Measurements from ENCODE around the gene ATP6V0B. TPM values are rescaled to one million over a fixed set of nuclear protein-coding genes. Genes with fewer than 3 reads are reported as not detected.

Gene ATP6V0B
- total and polyA plus RNA-seq, 9 of the 15 experiments (the other 6 are each of a cell fraction or from before 2014, with no cell fraction given), result 137 to 328 (median 220) TPM

- no peak for TF ChIP-seq ZNF639 (CRISPR knock-in tag; conservative IDR thresholded peaks at IDR 0.05 in 1 of 2, IDR thresholded peaks at IDR 0.05 in 1 of 2)
These were observed 35.7 kb upstream of the ATP6V0B start (continued) for GRCh38 chr1:43938892-43939587.

- Histone ChIP-seq H3K36me3 (ENCODE audit: control insufficient read depth, insufficient read depth, low read length) (peaks cover 6% of the 10 kb centered on the region; the same call in 2 of the 3 replicates), H3K4me3 (no peak overlapping the region), H3K9me3 (replicated peaks; ENCODE audit: control insufficient read depth, insufficient read depth, low read depth, low read length) (no peaks in the 10 kb centered on the region), H3K4me2 (ENCODE audit: insufficient read depth, low read length) (no peak overlapping the region), H3K4me1 (replicated peaks in 1 of 2; ENCODE audit: control insufficient read depth in 2 of 2, insufficient read depth in 2 of 2, low read length in 2 of 2) (peaks cover 6 to 17% of the 10 kb centered on the region in 2 experiments; a peak in 4 of 5 replicates), H3K9me1 (ENCODE audit: control insufficient read depth, insufficient read depth, low read length) (peaks cover 4% of the 10 kb centered on the region), H3K27me3 (ENCODE audit: control insufficient read depth in 2 of 2, insufficient read depth in 2 of 2, low read length in 2 of 2) (no peaks in the 10 kb centered on the region), H4K20me1 (replicated peaks; ENCODE audit: control insufficient read depth, insufficient read depth, low read length) (no peaks in the 10 kb centered on the region), H3K27ac (ENCODE audit: extremely low read depth, low read depth, low read length) (no peak overlapping the region; the same call in 2 of the 3 replicates), H3K79me2 (ENCODE audit: control insufficient read depth, insufficient read depth, low read length) (peaks cover 21% of the 10 kb centered on the region), H3K9ac (ENCODE audit: insufficient read depth in 1 of 2, low read depth in 2 of 2, low read length in 2 of 2) (peak overlapping the region in 1 of 2 experiments; percentile 8; a peak in 1 of 4 replicates), H2AFZ (ENCODE audit: low read depth, low read length) (no peak overlapping the region)
- CTCF ChIA-PET (ENCODE audit: low intra/inter-chr PET ratio), result no interaction called here
- FAIRE-seq, result no peak
- WGBS (ENCODE audit: insufficient coverage, low coverage, missing lambda C conversion rate), result 88% methylated on average over 3 of the region's 3 CpGs
- no peak for DNase-seq (ENCODE audit: extremely low read depth in 1 of 4, low spot score in 3 of 4)
- no peak for ATAC-seq
- intact Hi-C loops (cut with micrococcal nuclease) (no loop called here), in situ Hi-C loops (cut with MboI) (no loop called here)
- POLR2A ChIA-PET, result interaction anchor here (0.6 to 1.2 kb wide), 4 partner anchors 10 to 715 kb away, joined by 3 to 4 read pairs (median 4); partner anchors contain the start of gene ST3GAL3
- BruUV-seq (replicated peaks), result no TSS peak
- TF ChIP-seq NFXL1 (CRISPR knock-in tag; IDR thresholded peaks at IDR 0.05), result no peak
- TF ChIP-seq NUFIP1 (IDR thresholded peaks at IDR 0.05; ENCODE audit: partially characterized antibody), result no peak
- TF ChIP-seq NR2C1 (IDR thresholded peaks at IDR 0.05), result no peak
- TF ChIP-seq NR2C1 (tag; IDR thresholded peaks at IDR 0.05), result no peak
- TF ChIP-seq ZNF134 (CRISPR knock-in tag; conservative IDR thresholded peaks at IDR 0.05), result no peak
- no peak for TF ChIP-seq ZFX (CRISPR knock-in tag; IDR thresholded peaks at IDR 0.05)
- no peak for TF ChIP-seq ZNF318 (IDR thresholded peaks at IDR 0.05; ENCODE audit: borderline replicate concordance in 1 of 2, low read depth in 1 of 2)
- TF ChIP-seq ZNF696 (CRISPR knock-in tag; conservative IDR thresholded peaks at IDR 0.05), result no peak
These were observed 32.3 kb upstream of the ATP6V0B start for GRCh38 chr1:43942411-43942810.

Measured in K562 (cell line).